GM18870 (cell line): ENCODE data around the gene DNAJB7.
"Not testable (repeated sequence)": the region's sequence is repeated elsewhere in the genome, so short reads cannot be mapped to it uniquely, and the experiment has no call there.

Experiments
- ATAC-seq: cut with Tn5 transposase; IDR thresholded peaks from one replicate; pipeline ENCODE4 v1.9.1; 2021; ENCODE audit warnings: moderate library complexity; ENCODE audit not compliant: unreplicated experiment

DNAJB7 gene

GRCh38 chr22:40845816-40846215 lies 16.1 kb downstream of the DNAJB7 start:
- not testable (repeated sequence) for ATAC-seq

- ATAC-seq = no peak
Measured at GRCh38 chr22:40844951-40845350, 17.0 kb downstream of the DNAJB7 start.

- ATAC-seq = no peak
Measured at GRCh38 chr22:40838486-40838885, 23.4 kb downstream of the DNAJB7 start.

GRCh38 chr22:40834619-40835018 lies 27.3 kb downstream of the DNAJB7 start:
- ATAC-seq = no peak

GRCh38 chr22:40829131-40829530 lies 32.8 kb downstream of the DNAJB7 start:
- no peak for ATAC-seq

DNA sequence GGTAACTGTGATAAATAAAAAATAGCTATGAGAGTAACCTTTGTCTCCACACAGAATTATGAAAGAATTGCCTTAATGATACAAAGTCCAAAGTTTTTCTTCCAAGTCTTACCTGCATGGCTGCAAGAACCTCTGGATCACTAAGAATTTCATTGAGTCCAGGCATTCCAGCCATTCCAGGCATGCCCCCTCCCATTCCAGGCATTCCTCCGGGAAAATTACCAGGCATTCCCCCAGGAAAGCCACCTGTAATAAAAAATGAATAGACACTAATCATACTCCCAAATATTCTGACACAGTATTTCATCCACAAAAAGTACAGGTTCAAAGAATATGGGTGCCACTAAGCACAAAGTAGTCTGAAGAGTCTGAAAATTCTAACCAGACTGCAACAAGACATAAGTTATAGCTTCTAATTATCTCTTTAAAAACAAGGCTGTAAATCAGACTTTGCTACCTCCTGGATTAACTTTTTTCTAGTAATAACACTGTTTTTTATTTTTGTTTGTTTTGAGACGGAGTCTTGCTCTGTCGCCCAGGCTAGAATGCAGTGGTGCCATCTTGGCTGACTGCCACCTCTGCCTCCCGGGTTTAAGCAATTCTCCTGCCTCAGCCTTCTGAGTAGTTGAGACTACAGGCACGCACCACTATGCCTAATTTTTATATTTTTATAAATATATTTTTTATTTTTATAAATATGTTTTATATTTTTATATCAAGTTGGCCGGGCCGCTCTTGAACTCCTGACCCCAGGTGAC lies 34.8 kb downstream of the DNAJB7 start:
- ATAC-seq = no peak

- not testable (repeated sequence) for ATAC-seq
Measured at GRCh38 chr22:40826292-40826691, 35.6 kb downstream of the DNAJB7 start.

DNA sequence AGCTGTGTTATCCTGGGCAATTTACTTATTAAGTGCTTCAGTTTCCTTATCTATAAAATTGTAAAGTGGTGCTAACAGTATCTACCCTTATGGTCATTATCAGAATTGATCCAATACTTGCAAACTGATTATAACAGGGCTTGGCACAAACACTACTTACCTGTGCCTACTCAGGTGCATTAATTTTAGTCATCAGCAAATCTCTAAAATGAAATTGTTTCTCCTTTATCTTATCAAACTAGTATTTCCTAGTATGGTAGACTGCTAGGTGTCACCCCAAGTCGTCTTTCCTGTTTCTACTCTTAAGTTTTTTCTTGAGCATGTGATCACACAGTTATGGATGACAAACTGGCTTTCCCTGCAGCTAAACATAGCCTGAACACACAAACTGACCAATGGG lies 38.5 kb downstream of the DNAJB7 start:
- ATAC-seq = no peak

GRCh38 chr22:40819599-40820140 lies 42.2 kb downstream of the DNAJB7 start:
- no peak for ATAC-seq

DNA sequence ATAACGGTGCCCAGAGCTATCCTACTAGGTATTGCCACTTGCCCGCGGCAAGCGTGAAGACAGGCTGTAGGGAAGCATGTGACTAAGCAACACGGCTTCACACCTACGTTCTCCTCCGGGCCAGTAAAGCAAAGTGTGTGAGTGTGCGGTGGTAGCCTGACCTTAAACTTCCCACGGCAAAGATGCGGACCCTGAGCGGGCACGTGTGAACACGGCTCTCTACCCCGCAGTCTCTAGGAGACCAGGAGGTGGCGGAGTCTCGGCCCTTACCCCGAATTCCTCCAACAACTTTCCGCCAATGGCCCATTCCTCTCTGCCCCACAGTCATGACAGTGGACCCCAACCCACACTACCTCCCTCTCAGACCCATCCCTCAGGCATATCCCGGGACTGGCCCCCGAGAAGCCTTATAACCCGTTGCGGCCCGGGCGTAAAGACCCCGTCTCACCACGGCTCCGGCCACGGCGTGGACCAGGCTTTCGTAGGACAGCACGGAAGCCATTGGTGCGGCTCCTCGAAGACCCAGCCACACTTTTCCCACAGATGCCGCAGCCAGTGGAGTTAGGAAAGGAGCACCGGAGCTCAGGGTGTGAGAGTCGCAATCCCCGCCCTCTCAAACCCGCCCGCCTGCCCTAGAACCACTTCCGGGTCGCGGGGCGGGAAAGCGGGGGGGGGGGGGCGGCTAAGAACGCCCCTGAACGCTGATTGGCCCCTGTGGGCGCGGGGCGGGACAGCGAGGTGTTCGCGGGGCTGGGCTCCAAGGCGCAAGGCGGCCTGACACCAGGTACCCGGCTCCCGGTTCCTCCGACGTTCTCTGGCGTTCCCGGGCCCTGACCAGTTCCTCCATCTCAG lies 42.9 kb downstream of the DNAJB7 start, which contains the start of gene SLC25A17:
Gene SLC25A17, minus strand, starts transcription at position 600 of the 852 bp plus-strand sequence. Its CDS starts 98 bp downstream, at position 502.
- no peak for ATAC-seq

- no peak for ATAC-seq
Measured at GRCh38 chr22:40818192-40818746, 43.6 kb downstream of the DNAJB7 start.

DNA sequence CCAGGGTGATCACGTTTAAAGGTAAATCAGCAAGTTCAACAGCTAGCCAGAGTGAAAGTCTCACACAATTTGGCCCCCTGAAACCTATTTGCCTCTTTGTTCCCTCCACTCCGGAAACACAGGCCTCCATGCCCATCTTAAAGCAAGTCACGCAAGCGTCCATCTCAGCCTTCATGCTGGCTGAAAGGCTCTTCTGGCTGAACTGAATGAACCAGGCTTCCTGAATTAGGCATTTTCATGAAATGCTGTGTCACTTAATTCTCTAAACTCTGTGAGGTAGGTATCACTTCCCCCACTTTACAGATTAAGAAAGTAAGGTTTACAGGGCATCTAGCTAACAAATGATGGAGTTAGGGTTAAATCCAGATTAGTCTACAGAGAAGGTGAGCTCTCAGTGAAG lies 44.2 kb downstream of the DNAJB7 start:
- ATAC-seq = no peak

DNA sequence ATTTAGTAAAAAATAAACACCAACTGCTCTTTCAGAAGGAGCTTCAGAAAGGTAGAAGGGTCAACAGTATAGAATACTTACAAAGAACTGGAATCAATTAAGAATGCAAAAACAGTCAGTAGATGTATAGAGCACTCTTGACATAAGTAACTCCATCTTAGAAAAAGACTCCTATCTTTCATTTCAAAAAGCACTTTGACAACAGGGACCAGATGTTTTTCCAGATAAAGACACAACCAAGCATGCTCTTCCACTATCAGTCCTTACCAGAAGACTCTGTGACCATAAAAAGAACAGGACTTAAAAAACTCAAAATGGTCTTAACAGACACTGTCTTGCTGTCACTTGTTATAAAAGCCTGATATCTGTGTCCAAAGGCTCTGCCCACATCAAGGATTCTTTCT lies 48.0 kb downstream of the DNAJB7 start:
- ATAC-seq = no peak
